ENCODE results near the gene FRYL.

- no peak for TF ChIP-seq CTCF (conservative IDR thresholded peaks at IDR 0.05; ENCODE audit: low read depth, low read length)
- no peak for TF ChIP-seq EZH2phosphoT487 (IDR thresholded peaks at IDR 0.05; ENCODE audit: borderline replicate concordance, low read length)
These were observed 47.5 kb upstream of the FRYL start for GRCh38 chr4:48827622-48828021.

Measured in PC-3 (cell line).